ENCODE results near the gene SELENON. TPM values are rescaled to one million over a fixed set of nuclear protein-coding genes. Genes with fewer than 3 reads are reported as not detected.

SELENON gene
- total and polyA plus RNA-seq, 9 of the 15 experiments (the other 6 are each of a cell fraction or from before 2014, with no cell fraction given): 0.43 to 26.7 (median 7.0) TPM

DNA sequence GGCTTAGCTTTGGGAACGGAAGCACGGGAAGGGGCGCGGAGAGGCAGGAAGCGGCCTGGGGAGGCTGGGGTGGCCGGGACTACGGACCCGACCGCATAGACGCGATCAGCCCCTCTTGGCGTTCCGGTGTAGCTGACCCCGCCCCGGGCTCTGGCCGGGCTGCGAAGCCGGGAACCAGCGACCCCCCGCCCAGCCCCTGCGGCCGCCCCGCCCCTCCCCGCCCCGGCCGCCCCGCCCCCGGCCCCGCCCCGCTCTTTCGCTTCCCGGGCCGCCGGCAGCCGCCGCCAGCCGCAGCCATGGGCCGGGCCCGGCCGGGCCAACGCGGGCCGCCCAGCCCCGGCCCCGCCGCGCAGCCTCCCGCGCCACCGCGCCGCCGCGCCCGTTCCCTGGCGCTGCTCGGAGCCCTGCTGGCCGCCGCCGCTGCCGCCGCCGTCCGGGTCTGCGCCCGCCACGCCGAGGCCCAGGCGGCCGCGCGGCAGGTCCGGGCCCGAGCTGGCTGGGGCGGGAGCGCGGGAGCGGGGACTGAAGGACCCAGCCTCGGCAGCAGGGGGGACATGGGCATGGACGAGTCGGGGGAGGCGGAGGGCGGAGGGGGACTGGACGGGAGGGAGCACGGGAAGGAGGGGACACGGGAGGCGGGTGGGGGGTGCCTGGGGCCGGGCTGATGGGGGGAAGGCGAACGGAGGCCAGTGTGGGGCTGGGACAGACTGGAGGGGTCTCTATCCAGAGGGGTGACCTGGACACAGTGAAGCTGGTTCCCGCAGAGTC is at the start of gene SELENON (continued):
- TF ChIP-seq MITF (IDR thresholded peaks at IDR 0.05): no peak
- TF ChIP-seq NELFE (IDR thresholded peaks at IDR 0.05; ENCODE audit: insufficient read depth, insufficient read length): no peak
- TF ChIP-seq IRF9 (tag; IDR thresholded peaks at IDR 0.05): no peak
- TF ChIP-seq, protein P1, sequence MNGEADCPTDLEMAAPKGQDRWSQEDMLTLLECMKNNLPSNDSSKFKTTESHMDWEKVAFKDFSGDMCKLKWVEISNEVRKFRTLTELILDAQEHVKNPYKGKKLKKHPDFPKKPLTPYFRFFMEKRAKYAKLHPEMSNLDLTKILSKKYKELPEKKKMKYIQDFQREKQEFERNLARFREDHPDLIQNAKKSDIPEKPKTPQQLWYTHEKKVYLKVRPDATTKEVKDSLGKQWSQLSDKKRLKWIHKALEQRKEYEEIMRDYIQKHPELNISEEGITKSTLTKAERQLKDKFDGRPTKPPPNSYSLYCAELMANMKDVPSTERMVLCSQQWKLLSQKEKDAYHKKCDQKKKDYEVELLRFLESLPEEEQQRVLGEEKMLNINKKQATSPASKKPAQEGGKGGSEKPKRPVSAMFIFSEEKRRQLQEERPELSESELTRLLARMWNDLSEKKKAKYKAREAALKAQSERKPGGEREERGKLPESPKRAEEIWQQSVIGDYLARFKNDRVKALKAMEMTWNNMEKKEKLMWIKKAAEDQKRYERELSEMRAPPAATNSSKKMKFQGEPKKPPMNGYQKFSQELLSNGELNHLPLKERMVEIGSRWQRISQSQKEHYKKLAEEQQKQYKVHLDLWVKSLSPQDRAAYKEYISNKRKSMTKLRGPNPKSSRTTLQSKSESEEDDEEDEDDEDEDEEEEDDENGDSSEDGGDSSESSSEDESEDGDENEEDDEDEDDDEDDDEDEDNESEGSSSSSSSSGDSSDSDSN (IDR thresholded peaks at IDR 0.05; ENCODE audit: borderline replicate concordance in 1 of 2, low read depth in 2 of 2, low read length in 2 of 2): no peak
- no peak for TF ChIP-seq NKRF (IDR thresholded peaks at IDR 0.05; ENCODE audit: borderline replicate concordance)
- TF ChIP-seq KLF10 (CRISPR knock-in tag; IDR thresholded peaks at IDR 0.05): no peak
- TF ChIP-seq WHSC1 (IDR thresholded peaks at IDR 0.05; ENCODE audit: low read length): no peak
- no peak for TF ChIP-seq ZNF184 (CRISPR knock-in tag; IDR thresholded peaks at IDR 0.05)
- TF ChIP-seq BMI1 (IDR thresholded peaks at IDR 0.05; ENCODE audit: low read length): no peak
- no peak for TF ChIP-seq HOMEZ (CRISPR knock-in tag; IDR thresholded peaks at IDR 0.05)
- TF ChIP-seq ZKSCAN1 (IDR thresholded peaks at IDR 0.05; ENCODE audit: low read depth, low read length): no peak
- TF ChIP-seq FOSL1 (tag; conservative IDR thresholded peaks at IDR 0.05): no peak
- no peak for TF ChIP-seq AFF4 (CRISPR knock-in tag; IDR thresholded peaks at IDR 0.05)
- no peak for TF ChIP-seq SRSF3 (IDR thresholded peaks at IDR 0.05; ENCODE audit: insufficient read depth, low read length)

All from K562 (cell line).